Melanocyte of skin (primary cell): ENCODE results near the gene C4orf46. TPM values are rescaled to one million over a fixed set of nuclear protein-coding genes. Genes with fewer than 3 reads are reported as not detected.

Experiments used
- small RNA-seq, 2 donors: library from RNA; depleted of rRNA; stranded (forward); fragments of <200 nt; gene quantifications; one replicate each; pipeline ENCODE3, GENCODE V24; 2012
- total RNA-seq, 2 donors: library from RNA; depleted of rRNA; stranded (reverse); fragments of >200 nt; gene quantifications; 2 replicates each; pipeline ENCODE4 v1.2.3, GENCODE V29; 2012

The C4orf46 gene
- total RNA-seq = 10 to 100 TPM; 14.5 to 20.6 TPM

GRCh38 chr4:158671665-158671914, at the start of gene C4orf46:
C4orf46 (minus strand) TSS chr4:158671887; CDS start chr4:158671801, 86 bp downstream.

GRCh38 chr4:158671915-158672806, 474 bp upstream of the C4orf46 start, which contains the start of gene ETFDH:
ETFDH (plus strand) TSS chr4:158672296; CDS start chr4:158672457, 161 bp downstream.

Small RNA genes lying within 50 kb of the gene (small RNA-seq; reads per million reads assigned to genes)
- 0 to 0.09 reads per million in 2 donors for gene RF00012

Other genes with a start within 250 kb of the C4orf46 start
- not detected for gene RXFP1, start 150.0 kb downstream of the C4orf46 start, total RNA-seq
- gene ETFDH, start 409 bp upstream of the C4orf46 start, total RNA-seq = 10 to 100 TPM; 20.3 to 25.5 TPM
- 10 to 100 TPM; 17.2 to 27.3 TPM for gene PPID, start 51.5 kb upstream of the C4orf46 start, total RNA-seq
- 100 to 1,000 TPM in 1 of 2 donors, 10 to 100 TPM in 1; 48.9 to 121 TPM for gene FNIP2, start 97.1 kb upstream of the C4orf46 start, total RNA-seq